Erythroblast (primary cell): ENCODE results near the gene ANK3.

Source experiments
- GATA1 ChIP-seq: IDR thresholded peaks from 2 replicates; pipeline ENCODE4 v1.6.1; 2011; ENCODE audit warnings: low read depth, mild to moderate bottlenecking, control low read depth, low read length, moderate library complexity
- POLR2A ChIP-seq: IDR thresholded peaks from 2 replicates; pipeline ENCODE4 v1.6.1; 2011; ENCODE audit warnings: mild to moderate bottlenecking, low read length

- no peak for TF ChIP-seq POLR2A
- no peak for TF ChIP-seq GATA1
These were observed 13.2 kb downstream of the ANK3 start for GRCh38 chr10:60376221-60377041.
